K562 (cell line): ENCODE data around the gene JMJD1C. TPM values are rescaled to one million over a fixed set of nuclear protein-coding genes. Genes with fewer than 3 reads are reported as not detected.

ENCODE experiments used
- ASH1L ChIP-seq: fragments of 450-650 bp; IDR thresholded peaks from 2 replicates; pipeline ENCODE4 v1.6.1; 2018; ENCODE audit warnings: borderline replicate concordance, mild to moderate bottlenecking, low read depth; ENCODE audit not compliant: partially characterized antibody
- EGR1 ChIP-seq: fragments of 450-650 bp; conservative IDR thresholded peaks from 2 replicates; pipeline ENCODE4 v1.6.1; 2017; ENCODE audit warnings: mild to moderate bottlenecking
- GATAD2B ChIP-seq: fragments of 450-650 bp; IDR thresholded peaks from 2 replicates; pipeline ENCODE4 v1.6.1; 2017; ENCODE audit warnings: mild to moderate bottlenecking, borderline replicate concordance
- GTF2F1 ChIP-seq: IDR thresholded peaks from 2 replicates; pipeline ENCODE4 v1.6.1; 2011; ENCODE audit warnings: low read depth, low read length, improper control_type of control experiment
- HCFC1 ChIP-seq: IDR thresholded peaks from 2 replicates; pipeline ENCODE4 v1.6.1; 2012; ENCODE audit warnings: low read depth, low read length, improper control_type of control experiment
- HIVEP1 ChIP-seq: fragments of 250-450 bp; sonication (Bioruptor Pico); IDR thresholded peaks from 2 replicates; pipeline ENCODE4 v1.4.0; 2020; ENCODE audit warnings: mild to moderate bottlenecking
- RFX5 ChIP-seq: IDR thresholded peaks from 2 replicates; pipeline ENCODE4 v1.6.1; 2011; ENCODE audit warnings: low read depth, mild to moderate bottlenecking, improper control_type of control experiment, low read length
- SIRT6 ChIP-seq: IDR thresholded peaks from one replicate; pipeline ENCODE4 v1.6.1; 2012; ENCODE audit warnings: low read depth, mild to moderate bottlenecking, control low read depth, inconsistent platforms, low read length, moderate library complexity
- ZC3H8 ChIP-seq: fragments of 450-650 bp; IDR thresholded peaks from 2 replicates; pipeline ENCODE4 v1.6.1; 2017
- ZNF431 ChIP-seq: sonication (generic); formaldehyde crosslinking; IDR thresholded peaks from 2 replicates; pipeline ENCODE4 v1.8.0; 2022; ENCODE audit warnings: mild to moderate bottlenecking, missing genetic modification reagents
- polyA plus RNA-seq, 8 experiments: library from polyadenylated mRNA; depleted of rRNA in 4 of 8; stranded (reverse) in 5 of 8; unstranded in 3 of 8; fragments of >200 nt; fragmentation: Nextera tagmentation in 2 of 8; fragmentation: Illumina TruSeq in 1 of 8; extraction: Ambion mirVana in 2 of 8; extraction: Trizol in 1 of 8; gene quantifications; 2 replicates each; pipeline versions ENCODE4 v1.2.1 to v1.2.3, GENCODE V29; 2011 to 2014; ENCODE audit warnings: inconsistent platforms in 1 of 8, missing spikeins in 1 of 8
- total RNA-seq, 7 experiments: library from RNA; depleted of rRNA in 6 of 7; stranded (reverse); fragments of >200 nt in 6 of 7; fragmentation: Illumina TruSeq in 2 of 7; extraction: Trizol in 2 of 7; gene quantifications; 2 replicates each; pipeline versions ENCODE4 v1.2.1 to v1.2.3, GENCODE V29; 2011 to 2021; ENCODE audit warnings: low replicate concordance in 1 of 7
- TF ChIP-seq, protein P1 (sequence below): fragments of 450-650 bp; formaldehyde crosslinking; IDR thresholded peaks from 2 replicates; pipeline ENCODE4 v1.4.0; 2022; ENCODE audit warnings: missing genetic modification characterization
- TF ChIP-seq, protein P2 (sequence below): fragments of 450-650 bp; formaldehyde crosslinking; IDR thresholded peaks from 2 replicates; pipeline ENCODE4 v1.4.0; 2020; ENCODE audit warnings: mild to moderate bottlenecking, moderate library complexity
- TF ChIP-seq, protein P3 (sequence below): fragments of 450-650 bp; formaldehyde crosslinking; IDR thresholded peaks from 2 replicates; pipeline ENCODE4 v1.4.0; 2022; ENCODE audit warnings: mild to moderate bottlenecking, moderate library complexity
- TF ChIP-seq, protein P4 (sequence below): fragments of 200-800 bp; sonication (Bioruptor generic); IDR thresholded peaks from 2 replicates; pipeline ENCODE4 v1.6.1; 2017; ENCODE audit warnings: missing genetic modification characterization, missing compliant biosample characterization
- TF ChIP-seq, protein P5 (sequence below): sonication (generic); formaldehyde crosslinking; IDR thresholded peaks from 2 replicates; pipeline ENCODE4 v1.8.1; 2023; ENCODE audit warnings: missing genetic modification reagents, mild to moderate bottlenecking, borderline replicate concordance

JMJD1C gene
- total and polyA plus RNA-seq, 9 of the 15 experiments (the other 6 are each of a cell fraction or from before 2014, with no cell fraction given), result 25.3 to 68.0 (median 47.2) TPM

DNA sequence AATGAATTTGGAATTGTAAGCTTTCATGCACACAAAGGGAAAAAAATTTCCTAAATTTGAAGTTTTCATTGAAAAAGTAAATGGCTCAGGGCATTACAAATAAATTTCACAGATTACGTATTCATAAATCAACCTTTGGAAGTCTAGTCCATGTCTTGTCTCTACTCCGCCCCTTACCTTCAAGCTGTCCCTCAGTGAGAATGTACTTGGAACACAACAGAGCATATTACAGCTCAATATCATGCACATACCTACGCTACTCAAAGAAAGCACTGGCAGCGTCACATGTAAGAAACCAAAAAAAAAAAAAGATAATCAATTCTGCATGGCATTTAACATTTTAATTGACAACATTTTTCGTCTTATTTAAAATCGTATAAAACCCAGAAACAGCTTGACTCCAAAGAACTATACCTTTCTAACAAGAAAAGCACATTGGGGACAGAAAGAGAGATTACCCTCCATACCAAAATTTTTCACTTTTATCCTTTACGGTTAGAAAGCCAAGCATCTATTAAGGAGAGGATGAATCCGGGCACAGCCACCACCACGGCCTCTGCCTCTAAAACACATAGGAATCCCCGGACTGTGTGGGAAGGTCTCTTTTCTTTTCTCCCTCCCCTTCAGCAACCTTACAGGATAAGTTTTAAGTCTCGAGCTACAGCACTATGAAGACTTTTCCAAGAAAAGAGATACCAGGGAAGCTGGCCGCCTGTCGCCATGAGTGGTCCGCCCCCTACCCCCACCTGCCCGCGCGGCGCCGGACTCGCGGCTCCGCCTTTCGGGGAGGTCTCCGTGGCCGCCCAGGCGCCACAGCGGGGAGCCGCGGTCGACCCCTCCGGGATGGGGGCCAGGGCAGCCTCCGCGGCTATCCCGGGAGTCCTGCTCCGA is 1.1 kb downstream of the JMJD1C start (continued):
- TF ChIP-seq, protein P1, sequence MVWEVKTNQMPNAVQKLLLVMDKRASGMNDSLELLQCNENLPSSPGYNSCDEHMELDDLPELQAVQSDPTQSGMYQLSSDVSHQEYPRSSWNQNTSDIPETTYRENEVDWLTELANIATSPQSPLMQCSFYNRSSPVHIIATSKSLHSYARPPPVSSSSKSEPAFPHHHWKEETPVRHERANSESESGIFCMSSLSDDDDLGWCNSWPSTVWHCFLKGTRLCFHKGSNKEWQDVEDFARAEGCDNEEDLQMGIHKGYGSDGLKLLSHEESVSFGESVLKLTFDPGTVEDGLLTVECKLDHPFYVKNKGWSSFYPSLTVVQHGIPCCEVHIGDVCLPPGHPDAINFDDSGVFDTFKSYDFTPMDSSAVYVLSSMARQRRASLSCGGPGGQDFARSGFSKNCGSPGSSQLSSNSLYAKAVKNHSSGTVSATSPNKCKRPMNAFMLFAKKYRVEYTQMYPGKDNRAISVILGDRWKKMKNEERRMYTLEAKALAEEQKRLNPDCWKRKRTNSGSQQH (CRISPR knock-in tag), result 0 out of 2 replicates have a peak, but pooled peaks have one; percentile 25
- TF ChIP-seq GTF2F1 (no peak), ASH1L (no peak), HCFC1 (no peak), ZNF431 (CRISPR knock-in tag) (0 out of 2 replicates have a peak, but pooled peaks have one; percentile 33), EGR1 (peak; percentile 42; the same call in 1 of the 2 replicates), HIVEP1 (CRISPR knock-in tag) (0 out of 2 replicates have a peak, but pooled peaks have one; percentile 32), SIRT6 (no peak), RFX5 (no peak), ZC3H8 (no peak), GATAD2B (0 out of 2 replicates have a peak, but pooled peaks have one; percentile 26)
- TF ChIP-seq, protein P2, sequence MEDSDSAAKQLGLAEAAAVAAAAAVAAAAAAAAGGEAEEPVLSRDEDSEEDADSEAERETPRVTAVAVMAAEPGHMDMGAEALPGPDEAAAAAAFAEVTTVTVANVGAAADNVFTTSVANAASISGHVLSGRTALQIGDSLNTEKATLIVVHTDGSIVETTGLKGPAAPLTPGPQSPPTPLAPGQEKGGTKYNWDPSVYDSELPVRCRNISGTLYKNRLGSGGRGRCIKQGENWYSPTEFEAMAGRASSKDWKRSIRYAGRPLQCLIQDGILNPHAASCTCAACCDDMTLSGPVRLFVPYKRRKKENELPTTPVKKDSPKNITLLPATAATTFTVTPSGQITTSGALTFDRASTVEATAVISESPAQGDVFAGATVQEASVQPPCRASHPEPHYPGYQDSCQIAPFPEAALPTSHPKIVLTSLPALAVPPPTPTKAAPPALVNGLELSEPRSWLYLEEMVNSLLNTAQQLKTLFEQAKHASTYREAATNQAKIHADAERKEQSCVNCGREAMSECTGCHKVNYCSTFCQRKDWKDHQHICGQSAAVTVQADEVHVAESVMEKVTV (CRISPR knock-in tag), result 0 out of 2 replicates have a peak, but pooled peaks have one; percentile 10
- TF ChIP-seq, protein P3, sequence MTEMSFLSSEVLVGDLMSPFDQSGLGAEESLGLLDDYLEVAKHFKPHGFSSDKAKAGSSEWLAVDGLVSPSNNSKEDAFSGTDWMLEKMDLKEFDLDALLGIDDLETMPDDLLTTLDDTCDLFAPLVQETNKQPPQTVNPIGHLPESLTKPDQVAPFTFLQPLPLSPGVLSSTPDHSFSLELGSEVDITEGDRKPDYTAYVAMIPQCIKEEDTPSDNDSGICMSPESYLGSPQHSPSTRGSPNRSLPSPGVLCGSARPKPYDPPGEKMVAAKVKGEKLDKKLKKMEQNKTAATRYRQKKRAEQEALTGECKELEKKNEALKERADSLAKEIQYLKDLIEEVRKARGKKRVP (CRISPR knock-in tag), result peak; percentile 16; the same call in 1 of the 2 replicates
- TF ChIP-seq, protein P4, sequence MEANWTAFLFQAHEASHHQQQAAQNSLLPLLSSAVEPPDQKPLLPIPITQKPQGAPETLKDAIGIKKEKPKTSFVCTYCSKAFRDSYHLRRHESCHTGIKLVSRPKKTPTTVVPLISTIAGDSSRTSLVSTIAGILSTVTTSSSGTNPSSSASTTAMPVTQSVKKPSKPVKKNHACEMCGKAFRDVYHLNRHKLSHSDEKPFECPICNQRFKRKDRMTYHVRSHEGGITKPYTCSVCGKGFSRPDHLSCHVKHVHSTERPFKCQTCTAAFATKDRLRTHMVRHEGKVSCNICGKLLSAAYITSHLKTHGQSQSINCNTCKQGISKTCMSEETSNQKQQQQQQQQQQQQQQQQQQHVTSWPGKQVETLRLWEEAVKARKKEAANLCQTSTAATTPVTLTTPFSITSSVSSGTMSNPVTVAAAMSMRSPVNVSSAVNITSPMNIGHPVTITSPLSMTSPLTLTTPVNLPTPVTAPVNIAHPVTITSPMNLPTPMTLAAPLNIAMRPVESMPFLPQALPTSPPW (CRISPR knock-in tag), result peak; percentile 29; the same call in 1 of the 2 replicates
- TF ChIP-seq, protein P5, sequence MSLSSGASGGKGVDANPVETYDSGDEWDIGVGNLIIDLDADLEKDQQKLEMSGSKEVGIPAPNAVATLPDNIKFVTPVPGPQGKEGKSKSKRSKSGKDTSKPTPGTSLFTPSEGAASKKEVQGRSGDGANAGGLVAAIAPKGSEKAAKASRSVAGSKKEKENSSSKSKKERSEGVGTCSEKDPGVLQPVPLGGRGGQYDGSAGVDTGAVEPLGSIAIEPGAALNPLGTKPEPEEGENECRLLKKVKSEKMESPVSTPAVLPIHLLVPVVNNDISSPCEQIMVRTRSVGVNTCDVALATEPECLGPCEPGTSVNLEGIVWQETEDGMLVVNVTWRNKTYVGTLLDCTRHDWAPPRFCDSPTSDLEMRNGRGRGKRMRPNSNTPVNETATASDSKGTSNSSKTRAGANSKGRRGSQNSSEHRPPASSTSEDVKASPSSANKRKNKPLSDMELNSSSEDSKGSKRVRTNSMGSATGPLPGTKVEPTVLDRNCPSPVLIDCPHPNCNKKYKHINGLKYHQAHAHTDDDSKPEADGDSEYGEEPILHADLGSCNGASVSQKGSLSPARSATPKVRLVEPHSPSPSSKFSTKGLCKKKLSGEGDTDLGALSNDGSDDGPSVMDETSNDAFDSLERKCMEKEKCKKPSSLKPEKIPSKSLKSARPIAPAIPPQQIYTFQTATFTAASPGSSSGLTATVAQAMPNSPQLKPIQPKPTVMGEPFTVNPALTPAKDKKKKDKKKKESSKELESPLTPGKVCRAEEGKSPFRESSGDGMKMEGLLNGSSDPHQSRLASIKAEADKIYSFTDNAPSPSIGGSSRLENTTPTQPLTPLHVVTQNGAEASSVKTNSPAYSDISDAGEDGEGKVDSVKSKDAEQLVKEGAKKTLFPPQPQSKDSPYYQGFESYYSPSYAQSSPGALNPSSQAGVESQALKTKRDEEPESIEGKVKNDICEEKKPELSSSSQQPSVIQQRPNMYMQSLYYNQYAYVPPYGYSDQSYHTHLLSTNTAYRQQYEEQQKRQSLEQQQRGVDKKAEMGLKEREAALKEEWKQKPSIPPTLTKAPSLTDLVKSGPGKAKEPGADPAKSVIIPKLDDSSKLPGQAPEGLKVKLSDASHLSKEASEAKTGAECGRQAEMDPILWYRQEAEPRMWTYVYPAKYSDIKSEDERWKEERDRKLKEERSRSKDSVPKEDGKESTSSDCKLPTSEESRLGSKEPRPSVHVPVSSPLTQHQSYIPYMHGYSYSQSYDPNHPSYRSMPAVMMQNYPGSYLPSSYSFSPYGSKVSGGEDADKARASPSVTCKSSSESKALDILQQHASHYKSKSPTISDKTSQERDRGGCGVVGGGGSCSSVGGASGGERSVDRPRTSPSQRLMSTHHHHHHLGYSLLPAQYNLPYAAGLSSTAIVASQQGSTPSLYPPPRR (CRISPR knock-in tag), result 0 out of 2 replicates have a peak, but pooled peaks have one; percentile 75
